Endothelial cell of umbilical vein (primary cell): ENCODE results near the gene ANXA2. TPM values are rescaled to one million over a fixed set of nuclear protein-coding genes. Genes with fewer than 3 reads are reported as not detected.

Source experiments
- BruUV-seq: library from RNA; stranded (reverse); fragments of 400-500 nt; replicated peaks from 2 replicates; lab custom pipeline; 2021; lab: Mats Ljungman, UMichigan
- CTCF ChIA-PET: fragments of 300-600, 350-600 bp; sonication (Branson Sonifier 250); formaldehyde crosslinking; loops from one replicate; lab custom pipeline; 2021; ENCODE audit warnings: antibody characterized with exemption, inconsistent platforms; lab: Charles Lee
- POLR2A ChIA-PET: fragments of 300-600, 350-600 bp; sonication (Branson Sonifier 250); formaldehyde crosslinking; loops from one replicate; lab custom pipeline; 2021; ENCODE audit warnings: antibody characterized with exemption, inconsistent platforms; lab: Charles Lee
- DNase-seq: peaks from one replicate; pipeline ENCODE4 v3.0.0-alpha.2; 2011; ENCODE audit warnings: low read depth, low spot score
- FAIRE-seq: peaks from 2 replicates; lab custom pipeline; 2011; peaks lifted over from hg19 to GRCh38; lab: Jason Lieb, UNC
- H2AFZ ChIP-seq: 2 replicates; pipeline ENCODE4 v1.6.0; 2012; ENCODE audit warnings: low read depth, low read length, control low read depth, inconsistent platforms
- H3K27ac ChIP-seq: 2 replicates; pipeline ENCODE4 v1.5.1; 2011; ENCODE audit warnings: low read depth, mild to moderate bottlenecking, control low read depth, low read length, moderate library complexity; ENCODE audit not compliant: insufficient read depth
- H3K27me3 ChIP-seq, 2 experiments: 2 replicates each; pipeline versions ENCODE4 v1.6.0 to v1.6.1; 2011; ENCODE audit warnings: low read length in 2 of 2, mixed read lengths in 1 of 2; ENCODE audit not compliant: control insufficient read depth in 2 of 2, insufficient read depth in 2 of 2
- H3K36me3 ChIP-seq, 2 experiments: 2 replicates in 1 of 2; 3 replicates in 1 of 2; pipeline ENCODE4 v1.5.1; 2011; ENCODE audit warnings: low read length in 2 of 2, mild to moderate bottlenecking in 1 of 2, moderate library complexity in 1 of 2; ENCODE audit not compliant: control insufficient read depth in 2 of 2, insufficient read depth in 2 of 2; ENCODE audit errors: extremely low read depth in 1 of 2
- H3K4me1 ChIP-seq: 3 replicates; pipeline ENCODE4 v1.5.1; 2011; ENCODE audit warnings: mild to moderate bottlenecking, low read length; ENCODE audit not compliant: control insufficient read depth, insufficient read depth; ENCODE audit errors: extremely low read depth
- H3K4me2 ChIP-seq: 2 replicates; pipeline ENCODE4 v1.6.1; 2011; ENCODE audit warnings: low read length, control low read depth, mixed read lengths; ENCODE audit not compliant: insufficient read depth
- H3K4me3 ChIP-seq, 3 experiments: fragments of 200-600 bp in 1 of 3; sonication (generic), shearing (Covaris generic) in 1 of 3; replicated peaks in 1 of 3; 2 replicates each; pipeline ENCODE4 v1.5.1; 2011 to 2016; ENCODE audit warnings: control low read depth in 3 of 3, low read length in 3 of 3, mild to moderate bottlenecking in 2 of 3, inconsistent platforms in 1 of 3, low read depth in 1 of 3, moderate library complexity in 1 of 3; ENCODE audit not compliant: insufficient read depth in 1 of 3
- H3K79me2 ChIP-seq: 2 replicates; pipeline ENCODE4 v1.6.0; 2012; ENCODE audit warnings: low read length, inconsistent platforms; ENCODE audit not compliant: control insufficient read depth, insufficient read depth
- H3K9ac ChIP-seq: replicated peaks from 2 replicates; pipeline ENCODE3; 2011; ENCODE audit warnings: low read length, control low read depth; ENCODE audit not compliant: insufficient read depth; ENCODE audit errors: extremely low read depth
- H3K9me1 ChIP-seq: replicated peaks from 3 replicates; pipeline ENCODE4 v1.6.0; 2011; ENCODE audit warnings: mild to moderate bottlenecking, low read length; ENCODE audit not compliant: control insufficient read depth, insufficient read depth; ENCODE audit errors: extremely low read depth
- H3K9me3 ChIP-seq: replicated peaks from 2 replicates; pipeline ENCODE4 v1.5.1; 2012; ENCODE audit warnings: low read length, inconsistent platforms; ENCODE audit not compliant: control insufficient read depth, insufficient read depth
- H4K20me1 ChIP-seq: replicated peaks from 2 replicates; pipeline ENCODE3; 2011; ENCODE audit warnings: mild to moderate bottlenecking, low read length; ENCODE audit not compliant: control insufficient read depth, insufficient read depth; ENCODE audit errors: extremely low read depth
- CTCF ChIP-seq, 2 donors: IDR thresholded peaks; 1 replicate in 1 of 2; 2 replicates in 1 of 2; pipeline ENCODE4 v1.5.1; 2011; ENCODE audit warnings: low read length in 2 of 2, mild to moderate bottlenecking in 2 of 2, moderate library complexity in 2 of 2, control low read depth in 1 of 2, inconsistent platforms in 1 of 2, low read depth in 1 of 2; ENCODE audit not compliant: insufficient read depth in 1 of 2; ENCODE audit errors: extremely low read depth in 1 of 2
- EZH2 ChIP-seq: IDR thresholded peaks from 2 replicates; pipeline ENCODE4 v1.6.1; 2012; ENCODE audit warnings: borderline replicate concordance, low read depth, mild to moderate bottlenecking, moderate library complexity, low read length, inconsistent platforms; ENCODE audit not compliant: severe bottlenecking
- FOS ChIP-seq: IDR thresholded peaks from 2 replicates; pipeline ENCODE4 v1.6.1; 2011; ENCODE audit warnings: mild to moderate bottlenecking, low read length, moderate library complexity, borderline replicate concordance; ENCODE audit not compliant: insufficient read depth
- JUN ChIP-seq: IDR thresholded peaks from 2 replicates; pipeline ENCODE4 v1.6.1; 2011; ENCODE audit warnings: borderline replicate concordance, low read depth; ENCODE audit not compliant: insufficient read length, insufficient read depth
- MYC ChIP-seq: IDR thresholded peaks from one replicate; pipeline ENCODE4 v1.6.1; 2011; ENCODE audit warnings: mild to moderate bottlenecking, low read depth, low read length
- POLR2A ChIP-seq: IDR thresholded peaks from 2 replicates; pipeline ENCODE4 v1.6.1; 2012; ENCODE audit warnings: low read depth, mild to moderate bottlenecking, control low read depth, low read length
- POLR2AphosphoS5 ChIP-seq: IDR thresholded peaks from 2 replicates; pipeline ENCODE4 v1.6.1; 2012; ENCODE audit warnings: low read depth, mild to moderate bottlenecking, control low read depth, low read length, moderate library complexity; ENCODE audit not compliant: insufficient read depth
- dilution Hi-C: fragments of 300-500 bp; cut with MboI; formaldehyde crosslinking; loops from one replicate; pipeline ENCODE4 v1.15.0; 2019; ENCODE audit warnings: low sequenced_read_pairs; ENCODE audit not compliant: extremely low pct_ligation_motif_present
- intact Hi-C: fragments of 100-400 bp; cut with micrococcal nuclease; formaldehyde crosslinking; loops from one replicate; pipeline ENCODE4 v1.10.0; 2022
- polyA plus RNA-seq, 4 experiments: library from polyadenylated mRNA; depleted of rRNA in 3 of 4; stranded (reverse) in 3 of 4; unstranded in 1 of 4; fragments of >200 nt; gene quantifications; 2 replicates each; pipeline versions ENCODE4 v1.2.1 to v1.2.3, GENCODE V29; 2011 to 2012; ENCODE audit warnings: missing spikeins in 1 of 4
- total RNA-seq: library from RNA; stranded (reverse); gene quantifications from 2 replicates; pipeline ENCODE4 v1.2.3, GENCODE V29; 2021

The ANXA2 gene
- total and polyA plus RNA-seq, 2 donors (not counting 3 experiments of a cell fraction or from before 2014, with no cell fraction given), result 2,725 to 3,299 TPM

GRCh38 chr15:60373327-60373726, 24.5 kb downstream of the ANXA2 start:
- peaks cover 91% of the 10 kb centered on the region for H3K4me1 ChIP-seq
- dilution Hi-C loops (no loop called here), intact Hi-C loops (no loop called here)
- no peak overlapping the region for H2AFZ ChIP-seq
- no peaks in the 10 kb centered on the region for H3K9me1 ChIP-seq
- H3K9ac ChIP-seq, result peak overlapping the region; percentile 81
- H3K9me3 ChIP-seq, result no peaks in the 10 kb centered on the region
- TF ChIP-seq POLR2AphosphoS5 (peak; percentile 22), EZH2 (no peak), POLR2A (peak; percentile 6)
- H3K4me3 ChIP-seq, result no peak overlapping the region
- H3K36me3 ChIP-seq, result peaks cover 24 to 45% of the 10 kb centered on the region in 2 experiments
- FAIRE-seq (no peak), DNase-seq (no peak)
- ChIA-PET CTCF (interaction anchor here (1.0 to 5.2 kb wide), 4 partner anchors 12 to 71 kb away, joined by 3 to 68 read pairs (median 14); no protein-coding TSS in a partner anchor), POLR2A (interaction anchor here (1.4 kb wide), 1 partner anchor 11 kb away, joined by 5 read pairs; no protein-coding TSS in a partner anchor)
- H3K27me3 ChIP-seq, result no peaks in the 10 kb centered on the region
- BruUV-seq, result no TSS peak
- H3K27ac ChIP-seq, result peak overlapping the region; percentile 98
- no peak overlapping the region for H3K4me2 ChIP-seq
- H4K20me1 ChIP-seq, result no peaks in the 10 kb centered on the region
- peaks cover 60% of the 10 kb centered on the region for H3K79me2 ChIP-seq

GRCh38 chr15:60372756-60373155, 25.0 kb downstream of the ANXA2 start:
- H3K9ac ChIP-seq, result no peak overlapping the region
- no peak overlapping the region for H3K4me3 ChIP-seq
- H3K79me2 ChIP-seq, result peaks cover 56% of the 10 kb centered on the region
- ChIA-PET POLR2A (interaction anchor here (0.8 to 1.4 kb wide), 2 partner anchors 9 to 11 kb away, joined by 3 to 5 read pairs; no protein-coding TSS in a partner anchor), CTCF (interaction anchor here (0.6 to 5.2 kb wide), 5 partner anchors 9 to 71 kb away, joined by 3 to 68 read pairs (median 3); no protein-coding TSS in a partner anchor)
- intact Hi-C loops (no loop called here), dilution Hi-C loops (no loop called here)
- no peaks in the 10 kb centered on the region for H3K9me3 ChIP-seq
- DNase-seq (no peak), FAIRE-seq (no peak)
- H4K20me1 ChIP-seq, result no peaks in the 10 kb centered on the region
- H3K27ac ChIP-seq, result peak overlapping the region; percentile 98
- no TSS peak for BruUV-seq
- TF ChIP-seq POLR2A (no peak), EZH2 (no peak), MYC (no peak), JUN (no peak), CTCF (IDR thresholded peaks at IDR 0.05; ENCODE audit: extremely low read depth in 1 of 2, insufficient read depth in 1 of 2, low read depth in 1 of 2, low read length in 2 of 2) (no peak), FOS (no peak)
- H3K27me3 ChIP-seq, result no peaks in the 10 kb centered on the region
- no peaks in the 10 kb centered on the region for H3K9me1 ChIP-seq
- peaks cover 24 to 40% of the 10 kb centered on the region in 2 experiments for H3K36me3 ChIP-seq
- no peak overlapping the region for H3K4me2 ChIP-seq
- H3K4me1 ChIP-seq, result peaks cover 86% of the 10 kb centered on the region
- H2AFZ ChIP-seq, result no peak overlapping the region
